CD8-positive, alpha-beta memory T cell (primary cell): Measurements from ENCODE around the gene FAM83E. TPM values are rescaled to one million over a fixed set of nuclear protein-coding genes. Genes with fewer than 3 reads are reported as not detected.

Experiments
- CTCF ChIA-PET: fragments of 350-600 bp; sonication (Branson Sonifier 250); formaldehyde crosslinking; loops from one replicate; lab custom pipeline; 2021; ENCODE audit warnings: antibody characterized with exemption; lab: Charles Lee
- POLR2A ChIA-PET: fragments of 350-600 bp; sonication (Branson Sonifier 250); formaldehyde crosslinking; loops from one replicate; lab custom pipeline; 2021; ENCODE audit warnings: antibody characterized with exemption; lab: Charles Lee
- DNase-seq, 5 donors: peaks; one replicate each; pipeline versions ENCODE4 v3.0.0 to v3.0.0-alpha.2; 2020 to 2022; ENCODE audit warnings: mixed read lengths in 1 of 5
- H3K27ac ChIP-seq: one replicate; pipeline ENCODE4 v1.7.0; 2013; ENCODE audit warnings: low read depth, mild to moderate bottlenecking, low read length, moderate library complexity
- H3K27me3 ChIP-seq: 2 replicates; pipeline ENCODE4 v1.7.0; 2013; ENCODE audit warnings: low read length, mild to moderate bottlenecking; ENCODE audit not compliant: insufficient read depth, poor library complexity, severe bottlenecking
- H3K36me3 ChIP-seq: 2 replicates; pipeline ENCODE4 v1.7.0; 2013; ENCODE audit warnings: mild to moderate bottlenecking, low read length, moderate library complexity; ENCODE audit not compliant: insufficient read depth
- H3K4me1 ChIP-seq: 2 replicates; pipeline ENCODE4 v1.7.0; 2013; ENCODE audit warnings: mild to moderate bottlenecking, low read length, moderate library complexity; ENCODE audit not compliant: insufficient read depth
- H3K4me3 ChIP-seq: 2 replicates; pipeline ENCODE4 v1.7.0; 2013; ENCODE audit warnings: mild to moderate bottlenecking, low read length
- H3K9me3 ChIP-seq: 2 replicates; pipeline ENCODE4 v1.7.0; 2013; ENCODE audit warnings: mild to moderate bottlenecking, low read length
- H3K27ac Mint-ChIP-seq, 8 donors: one replicate each; pipeline ENCODE4 v1.8.0; 2020 to 2021; ENCODE audit warnings: mixed read lengths in 8 of 8, mild to moderate bottlenecking in 6 of 8, inconsistent platforms in 3 of 8, moderate library complexity in 3 of 8
- H3K27me3 Mint-ChIP-seq, 2 donors: one replicate each; pipeline ENCODE4 v1.8.0; 2020 to 2021; ENCODE audit warnings: mixed read lengths in 2 of 2, mild to moderate bottlenecking in 1 of 2, moderate library complexity in 1 of 2
- H3K36me3 Mint-ChIP-seq, 3 donors: one replicate each; pipeline ENCODE4 v1.8.0; 2020 to 2021; ENCODE audit warnings: mixed read lengths in 3 of 3, inconsistent platforms in 1 of 3, mild to moderate bottlenecking in 1 of 3
- H3K4me1 Mint-ChIP-seq, 3 donors: one replicate each; pipeline ENCODE4 v1.8.0; 2020 to 2021; ENCODE audit warnings: mixed read lengths in 3 of 3, inconsistent platforms in 1 of 3, mild to moderate bottlenecking in 1 of 3
- H3K4me3 Mint-ChIP-seq, 7 donors: one replicate each; pipeline ENCODE4 v1.8.0; 2020 to 2021; ENCODE audit warnings: mixed read lengths in 7 of 7, mild to moderate bottlenecking in 6 of 7, moderate library complexity in 4 of 7, inconsistent platforms in 2 of 7
- H3K9me3 Mint-ChIP-seq, 5 donors: one replicate each; pipeline ENCODE4 v1.8.0; 2020 to 2022; ENCODE audit warnings: mixed read lengths in 5 of 5, mild to moderate bottlenecking in 3 of 5, moderate library complexity in 2 of 5, inconsistent platforms in 1 of 5
- polyA plus RNA-seq: library from polyadenylated mRNA; unstranded; fragments of 300-500 nt; fragmentation: Illumina TruSeq; gene quantifications from one replicate; pipeline ENCODE4 v1.2.3, GENCODE V29; 2021
- total RNA-seq, 2 experiments: library from RNA; stranded (reverse); gene quantifications; one replicate each; pipeline ENCODE4 v1.2.3, GENCODE V29; 2021

FAM83E gene
- total and polyA plus RNA-seq, 3 experiments from 2014 or later = 3.7 to 5.4 TPM; not detected in 1

DNA sequence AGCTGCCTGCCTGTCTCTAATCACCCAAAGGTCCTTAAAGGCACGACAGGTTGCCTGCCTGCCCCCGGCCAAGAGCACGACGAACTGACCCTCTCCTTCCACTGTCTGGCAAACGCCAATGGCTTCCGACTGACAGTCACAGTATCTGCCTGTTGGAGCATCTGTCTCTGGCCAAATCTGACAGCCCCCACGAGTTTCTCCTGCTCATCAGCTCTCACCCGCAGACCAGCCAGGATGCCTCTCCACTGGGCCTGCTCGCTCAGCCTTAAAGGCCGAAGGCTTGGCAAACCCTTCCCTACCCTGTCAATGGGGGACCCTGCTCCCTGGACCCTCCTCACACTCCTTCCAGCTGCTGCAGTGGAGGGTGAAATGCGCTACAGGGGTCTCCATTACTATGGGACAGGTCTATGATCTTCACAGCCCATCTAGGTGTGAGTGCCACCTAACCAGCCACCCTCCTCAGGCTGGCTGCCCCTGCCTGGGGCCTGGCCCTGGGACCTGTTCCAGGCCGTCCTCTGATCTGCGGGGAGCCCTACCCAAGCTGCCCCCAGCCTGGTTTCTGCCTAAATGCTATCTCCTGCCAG lies 932 bp downstream of the FAM83E start:
- Histone ChIP-seq H3K4me3 (no peak overlapping the region), H3K9me3 (no peaks in the 10 kb centered on the region), H3K27ac (no peak overlapping the region), H3K27me3 (no peaks in the 10 kb centered on the region), H3K4me1 (peaks cover 25% of the 10 kb centered on the region), H3K36me3 (peaks cover 24% of the 10 kb centered on the region)
- CTCF ChIA-PET = interaction anchor here (1.2 kb wide), 1 partner anchor 29 kb away, joined by 3 read pairs; no protein-coding TSS in a partner anchor
- Mint-ChIP-seq H3K27me3 (no peaks in the 10 kb centered on the region), H3K36me3 (peaks cover 0 to 44% (median 6%) of the 10 kb centered on the region in 3 donors), H3K4me1 (peaks cover 26 to 39% (median 30%) of the 10 kb centered on the region in 3 donors), H3K4me3 (peak overlapping the region in 1 of 7 donors; percentile 65), H3K9me3 (no peaks in the 10 kb centered on the region), H3K27ac (peak overlapping the region in 4 of 8 donors; percentile 51 to 97 (median 69))
- POLR2A ChIA-PET = interaction anchor here (1.0 kb wide), 1 partner anchor 10 kb away, joined by 4 read pairs; no protein-coding TSS in a partner anchor
- no peak for DNase-seq

DNA sequence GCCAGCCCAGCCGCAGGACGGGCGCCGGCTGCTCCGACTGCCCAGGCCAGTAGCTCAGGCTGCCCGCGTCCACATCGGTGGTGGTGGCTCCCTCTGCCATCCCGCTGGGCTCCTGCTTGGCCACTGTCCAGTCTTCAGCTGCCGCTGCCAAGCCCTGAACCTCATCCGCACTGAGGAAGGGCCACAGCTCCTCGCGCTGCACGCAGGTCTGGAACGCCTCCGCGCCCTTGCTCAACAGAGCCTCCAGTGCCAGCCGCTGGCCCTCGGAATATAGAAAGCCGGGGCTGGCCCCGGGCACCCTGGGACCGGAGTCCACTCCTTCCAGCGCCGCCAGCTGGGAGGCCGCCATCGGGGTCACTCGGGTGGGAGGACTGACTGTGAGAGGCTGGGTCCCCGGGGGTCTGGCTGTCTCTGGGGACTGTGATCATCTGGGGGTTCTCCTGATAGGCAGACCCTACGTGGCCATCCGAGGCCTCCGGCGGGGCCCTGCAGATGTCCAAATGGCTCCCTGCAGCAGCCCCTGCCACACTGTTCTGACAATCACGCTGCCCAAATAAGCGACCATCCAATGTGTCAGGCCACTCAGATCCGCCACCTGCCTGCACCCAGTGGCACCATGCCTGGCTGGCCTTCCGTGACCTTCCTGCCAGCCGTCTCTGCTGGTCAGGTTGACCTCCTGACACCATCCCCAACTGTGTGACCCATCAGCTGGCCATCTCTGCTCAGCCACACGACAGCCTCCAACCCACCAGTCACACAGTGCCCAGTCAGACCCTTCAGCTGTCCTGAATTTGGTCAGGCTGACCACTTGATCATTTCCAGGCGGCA lies 1.6 kb downstream of the FAM83E start:
- Mint-ChIP-seq H3K9me3 (no peaks in the 10 kb centered on the region), H3K27me3 (no peaks in the 10 kb centered on the region), H3K4me1 (peaks cover 25 to 36% (median 28%) of the 10 kb centered on the region in 3 donors), H3K4me3 (no peak overlapping the region), H3K27ac (peak overlapping the region in 2 of 8 donors; percentile 51 to 63), H3K36me3 (peaks cover 0 to 37% (median 6%) of the 10 kb centered on the region in 3 donors)
- no peak overlapping the region for H3K27ac ChIP-seq
- H3K27me3 ChIP-seq = no peaks in the 10 kb centered on the region
- no peak for DNase-seq
- POLR2A ChIA-PET = no interaction called here
- H3K4me1 ChIP-seq = peaks cover 28% of the 10 kb centered on the region
- CTCF ChIA-PET = interaction anchor here (1.2 kb wide), 1 partner anchor 28 kb away, joined by 3 read pairs; no protein-coding TSS in a partner anchor
- peaks cover 24% of the 10 kb centered on the region for H3K36me3 ChIP-seq
- H3K9me3 ChIP-seq = no peaks in the 10 kb centered on the region
- H3K4me3 ChIP-seq = no peak overlapping the region

DNA sequence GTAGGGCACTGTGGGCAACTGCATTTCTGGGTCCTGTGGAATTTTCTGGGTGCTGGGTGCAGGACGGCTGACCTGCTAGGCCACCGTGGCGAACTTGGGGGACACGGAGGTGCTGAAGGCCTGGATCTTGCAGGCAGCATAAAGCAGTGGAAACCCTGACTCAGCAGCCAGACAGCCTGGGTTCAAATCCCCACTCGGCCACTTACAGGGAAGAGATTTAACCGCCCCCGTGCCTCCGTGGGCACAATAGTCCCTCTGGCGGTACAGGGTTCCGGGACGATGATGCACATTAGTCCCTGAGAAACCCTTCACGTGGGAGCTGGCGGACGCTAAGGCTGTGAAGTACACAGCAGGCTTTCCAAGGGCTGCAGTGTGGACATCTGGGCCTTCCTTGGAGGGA lies 3.0 kb downstream of the FAM83E start:
- H3K4me1 ChIP-seq = peaks cover 15% of the 10 kb centered on the region
- H3K4me3 ChIP-seq = no peak overlapping the region
- ChIA-PET POLR2A (interaction anchor here (1.0 kb wide), 1 partner anchor 16 kb away, joined by 5 read pairs; no protein-coding TSS in a partner anchor), CTCF (no interaction called here)
- Mint-ChIP-seq H3K9me3 (no peaks in the 10 kb centered on the region), H3K4me3 (peak overlapping the region in 1 of 7 donors; percentile 65), H3K27me3 (no peaks in the 10 kb centered on the region), H3K4me1 (peaks cover 11 to 23% (median 14%) of the 10 kb centered on the region in 3 donors), H3K27ac (peak overlapping the region in 1 of 8 donors; percentile 51), H3K36me3 (peaks cover 0 to 26% (median 6%) of the 10 kb centered on the region in 3 donors)
- no peaks in the 10 kb centered on the region for H3K9me3 ChIP-seq
- no peaks in the 10 kb centered on the region for H3K27me3 ChIP-seq
- no peak overlapping the region for H3K27ac ChIP-seq
- no peak for DNase-seq
- peaks cover 17% of the 10 kb centered on the region for H3K36me3 ChIP-seq

DNA sequence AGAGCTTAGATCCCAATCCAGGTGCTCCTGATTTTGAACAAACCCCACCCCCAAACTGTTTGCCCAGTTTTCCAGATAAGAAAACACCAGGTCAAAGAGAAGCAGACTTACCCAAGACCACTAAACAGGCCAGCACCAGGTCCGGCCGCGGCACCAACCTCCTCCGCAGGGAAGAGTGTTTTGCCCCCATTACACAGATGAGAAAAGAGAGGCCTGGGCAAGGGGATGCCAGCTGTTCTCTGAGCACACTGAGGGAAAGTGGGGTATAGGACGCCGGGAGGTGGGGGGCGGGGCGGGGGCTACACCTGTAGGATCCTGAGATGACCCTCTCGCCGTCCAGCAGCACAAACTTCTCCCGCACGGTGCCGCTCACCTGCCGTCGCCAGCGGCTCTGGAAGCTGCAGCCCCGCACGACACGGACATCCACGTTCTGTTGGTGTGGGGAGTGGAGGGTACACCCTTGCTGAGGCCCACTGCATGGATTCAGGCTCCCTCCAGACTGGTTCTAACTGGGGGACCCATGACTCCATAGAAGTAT lies 5.2 kb downstream of the FAM83E start:
- Histone ChIP-seq H3K36me3 (no peaks in the 10 kb centered on the region), H3K4me1 (peaks cover 7% of the 10 kb centered on the region), H3K9me3 (no peaks in the 10 kb centered on the region), H3K4me3 (no peak overlapping the region), H3K27me3 (no peaks in the 10 kb centered on the region), H3K27ac (no peak overlapping the region)
- ChIA-PET CTCF (interaction anchor here (0.6 to 3.4 kb wide), 10 partner anchors 9 to 273 kb away, joined by 3 to 22 read pairs (median 5); partner anchors contain the start of genes DBP, RPL18 and SPHK2), POLR2A (interaction anchor here (0.6 kb wide), 2 partner anchors 12 to 107 kb away, joined by 3 to 8 read pairs; no protein-coding TSS in a partner anchor)
- no peaks in the 10 kb centered on the region for H3K9me3 Mint-ChIP-seq
- H3K36me3 Mint-ChIP-seq = peaks cover 0 to 6% (median 2%) of the 10 kb centered on the region in 3 donors
- H3K27me3 Mint-ChIP-seq = no peaks in the 10 kb centered on the region
- H3K4me1 Mint-ChIP-seq = peaks cover 4 to 6% (median 5%) of the 10 kb centered on the region in 3 donors
- no peak overlapping the region for H3K27ac Mint-ChIP-seq
- no peak overlapping the region for H3K4me3 Mint-ChIP-seq
- DNase-seq = no peak

DNA sequence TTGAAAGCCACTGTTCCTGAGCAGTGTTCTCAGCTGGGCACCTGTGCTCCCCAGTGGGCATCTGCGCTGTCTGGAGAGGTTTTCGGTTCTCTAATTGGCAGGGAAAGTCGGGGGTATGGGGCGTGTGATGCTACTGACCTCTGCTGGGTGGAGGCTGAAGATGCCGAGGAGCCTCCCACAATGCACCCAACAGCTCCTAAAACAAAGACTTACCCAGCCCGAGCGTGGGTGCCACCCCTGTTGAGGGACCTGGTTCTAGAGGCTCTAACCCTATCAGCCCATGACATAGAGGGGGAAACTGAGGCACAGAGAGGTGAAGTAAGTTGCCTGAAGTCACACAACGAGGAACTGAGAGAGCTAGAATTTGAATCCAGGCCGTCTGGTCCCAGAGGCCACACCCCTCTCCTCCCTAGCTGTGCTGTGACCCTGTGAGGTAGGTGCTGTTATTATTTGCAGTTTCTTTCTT lies 6.0 kb downstream of the FAM83E start:
- CTCF ChIA-PET = interaction anchor here (0.6 to 3.4 kb wide), 12 partner anchors 9 to 357 kb away, joined by 3 to 22 read pairs (median 5); partner anchors contain the start of genes DBP, RPL18 and SPHK2
- DNase-seq = peak in 2 of 5 donors; percentile 36 to 38
- no peak overlapping the region for H3K4me3 ChIP-seq

DNA sequence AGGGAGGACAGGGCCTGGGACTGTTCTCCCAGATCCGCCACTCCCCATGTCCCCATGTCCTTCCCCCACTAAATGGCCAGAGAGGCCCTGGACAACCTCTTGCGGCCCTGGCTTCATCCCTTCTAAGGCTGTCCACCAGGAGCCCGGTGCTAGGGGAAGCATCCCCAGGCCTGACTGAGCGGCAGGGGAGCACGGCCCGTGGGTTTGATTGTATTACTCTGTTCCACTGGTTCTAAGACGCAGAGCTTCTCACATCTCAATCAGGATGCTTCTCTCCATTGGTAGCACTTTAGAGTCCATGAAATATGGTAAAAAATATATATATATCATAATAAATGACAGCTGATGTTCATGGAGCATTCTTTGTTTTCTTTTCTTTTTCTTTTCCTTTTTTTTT lies 7.5 kb downstream of the FAM83E start:
- Histone ChIP-seq H3K9me3 (no peaks in the 10 kb centered on the region), H3K27me3 (no peaks in the 10 kb centered on the region), H3K27ac (no peak overlapping the region), H3K36me3 (no peaks in the 10 kb centered on the region), H3K4me1 (peaks cover 7% of the 10 kb centered on the region), H3K4me3 (no peak overlapping the region)
- Mint-ChIP-seq H3K9me3 (no peaks in the 10 kb centered on the region), H3K4me3 (no peak overlapping the region), H3K27ac (no peak overlapping the region), H3K27me3 (no peaks in the 10 kb centered on the region), H3K36me3 (no peaks in the 10 kb centered on the region), H3K4me1 (peaks cover 4 to 6% (median 5%) of the 10 kb centered on the region in 3 donors)
- ChIA-PET POLR2A (no interaction called here), CTCF (interaction anchor here (0.8 to 2.0 kb wide), 4 partner anchors 12 to 30 kb away, joined by 3 to 6 read pairs (median 4); partner anchors contain the start of genes RPL18 and SPHK2)
- no peak for DNase-seq

More for the DNA sequence above, 6.0 kb downstream of the FAM83E start:
- POLR2A ChIA-PET = interaction anchor here (0.6 to 0.8 kb wide), 3 partner anchors 11 to 103 kb away, joined by 3 to 4 read pairs (median 3); partner anchors contain the start of gene SPHK2
- Histone ChIP-seq H3K27ac (no peak overlapping the region), H3K9me3 (no peaks in the 10 kb centered on the region), H3K36me3 (no peaks in the 10 kb centered on the region), H3K4me1 (peaks cover 7% of the 10 kb centered on the region), H3K27me3 (no peaks in the 10 kb centered on the region)
- no peaks in the 10 kb centered on the region for H3K9me3 Mint-ChIP-seq
- peaks cover 0 to 2% (median 0%) of the 10 kb centered on the region in 3 donors for H3K36me3 Mint-ChIP-seq
- H3K4me3 Mint-ChIP-seq = peak overlapping the region in 2 of 7 donors; percentile 44 to 48
- H3K27me3 Mint-ChIP-seq = no peaks in the 10 kb centered on the region
- H3K27ac Mint-ChIP-seq = peak overlapping the region in 5 of 8 donors; percentile 50 to 74 (median 51)
- peaks cover 4 to 6% (median 5%) of the 10 kb centered on the region in 3 donors for H3K4me1 Mint-ChIP-seq

DNA sequence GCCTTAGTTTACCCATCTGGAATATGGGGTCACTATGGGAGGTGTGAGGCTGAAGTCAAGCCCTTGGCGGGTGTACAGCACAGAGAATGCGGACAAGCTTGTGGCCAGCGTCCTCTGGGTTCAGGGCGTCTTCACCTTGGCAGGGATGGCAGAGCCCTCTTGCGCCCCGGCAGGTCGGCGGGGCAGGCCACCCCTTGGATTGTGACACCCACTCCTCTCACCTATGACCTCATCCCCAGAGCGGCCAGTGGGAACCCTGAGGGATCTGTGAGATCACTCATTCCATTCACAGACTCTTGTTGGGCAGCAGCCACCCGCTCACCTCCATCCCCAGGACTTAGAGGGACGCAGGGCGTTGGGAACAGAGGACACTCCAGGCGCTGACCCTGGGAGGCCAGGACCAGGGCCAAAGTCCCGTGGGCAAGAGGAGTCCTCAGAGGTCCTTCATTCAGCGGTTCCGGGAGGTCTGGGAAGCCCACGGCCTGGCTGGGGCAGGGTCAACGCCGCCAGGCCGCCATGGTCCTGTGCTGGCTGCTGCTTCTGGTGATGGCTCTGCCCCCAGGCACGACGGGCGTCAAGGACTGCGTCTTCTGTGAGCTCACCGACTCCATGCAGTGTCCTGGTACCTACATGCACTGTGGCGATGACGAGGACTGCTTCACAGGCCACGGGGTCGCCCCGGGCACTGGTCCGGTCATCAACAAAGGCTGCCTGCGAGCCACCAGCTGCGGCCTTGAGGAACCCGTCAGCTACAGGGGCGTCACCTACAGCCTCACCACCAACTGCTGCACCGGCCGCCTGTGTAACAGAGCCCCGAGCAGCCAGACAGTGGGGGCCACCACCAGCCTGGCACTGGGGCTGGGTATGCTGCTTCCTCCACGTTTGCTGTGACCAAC lies 8.2 kb downstream of the FAM83E start, which contains the start of gene SPACA4:
SPACA4 (plus strand) TSS at position 280 of the 896 bp plus-strand sequence; CDS start at position 517, 237 bp downstream.
- Mint-ChIP-seq H3K4me3 (no peak within 1 kb of the TSS), H3K4me1 (peaks cover 4 to 6% (median 5%) of the 10 kb centered on the region in 3 donors), H3K9me3 (no peaks in the 10 kb centered on the region), H3K27me3 (no peaks in the 10 kb centered on the region), H3K36me3 (no peaks in the 10 kb centered on the region), H3K27ac (no peak within 1 kb of the TSS)
- no peak within 1 kb of the TSS for H3K4me3 ChIP-seq
- H3K4me1 ChIP-seq = peaks cover 7% of the 10 kb centered on the region
- POLR2A ChIA-PET = no interaction called here
- H3K27me3 ChIP-seq = no peaks in the 10 kb centered on the region
- no peaks in the 10 kb centered on the region for H3K9me3 ChIP-seq
- no peaks in the 10 kb centered on the region for H3K36me3 ChIP-seq
- DNase-seq = no peak
- CTCF ChIA-PET = interaction anchor here (0.6 to 1.7 kb wide), 4 partner anchors 12 to 275 kb away, joined by 3 to 4 read pairs (median 4); partner anchors contain the start of genes RPL18 and SPHK2
- no peak within 1 kb of the TSS for H3K27ac ChIP-seq
